HCT116 (cell line): Measurements from ENCODE around the gene FAM219A. TPM values are rescaled to one million over a fixed set of nuclear protein-coding genes. Genes with fewer than 3 reads are reported as not detected.

Source experiments
- ATAC-seq: fragments of 200-7000 bp; cut with Tn5 transposase; 2 replicates; pipeline ENCODE4 v1.9.1; 2020; ENCODE audit warnings: mild to moderate bottlenecking, moderate library complexity
- BruUV-seq: library from RNA; stranded (reverse); fragments of 400-500 nt; replicated peaks from 2 replicates; lab custom pipeline; 2021; lab: Mats Ljungman, UMichigan
- CTCF ChIA-PET: fragments of 300-600 bp; sonication (Branson Sonifier 250); formaldehyde crosslinking; loops from one replicate; lab custom pipeline; 2021; ENCODE audit warnings: antibody characterized with exemption; lab: Charles Lee
- POLR2A ChIA-PET: fragments of 300-600, 350-600 bp; sonication (Branson Sonifier 250); formaldehyde crosslinking; loops from one replicate; lab custom pipeline; 2021; ENCODE audit warnings: antibody characterized with exemption; lab: Charles Lee
- RAD21 ChIA-PET, 2 experiments: fragments of 300-600 bp; sonication (Branson Sonifier 250); formaldehyde crosslinking; loops; one replicate each; lab custom pipeline; 2023; ENCODE audit warnings: low total read pairs in 2 of 2; ENCODE audit not compliant: uncharacterized antibody in 2 of 2, unreplicated experiment in 2 of 2, low non-redundant PET in 1 of 2; lab: Charles Lee
- DNase-seq: peaks from one replicate; pipeline ENCODE4 v3.0.0-alpha.2; 2010; ENCODE audit warnings: low read depth, low spot score
- H2AFZ ChIP-seq: fragments of 200-600 bp; shearing (Covaris generic), sonication (generic); 2 replicates; pipeline ENCODE4 v1.6.1; 2017; ENCODE audit warnings: low read depth, mixed run types, mixed read lengths, antibody characterized with exemption, low read length; ENCODE audit not compliant: poor library complexity, severe bottlenecking
- H3K27ac ChIP-seq: 2 replicates; pipeline ENCODE4 v1.5.1; 2012; ENCODE audit warnings: low read depth, low read length
- H3K27me3 ChIP-seq: fragments of 200-600 bp; sonication (generic); 2 replicates; pipeline ENCODE4 v1.6.1; 2016; ENCODE audit warnings: mixed run types, low read length, mixed read lengths; ENCODE audit not compliant: insufficient read depth
- H3K36me3 ChIP-seq, 2 experiments: fragments of 200-500 bp in 1 of 2; fragments of 200-600 bp in 1 of 2; sonication (Bioruptor generic) in 1 of 2; sonication (generic) in 1 of 2; 2 replicates each; pipeline versions ENCODE4 v1.5.1 to v1.6.1; 2014 to 2016; ENCODE audit warnings: low read length in 2 of 2, inconsistent platforms in 1 of 2, mixed read lengths in 1 of 2, mixed run types in 1 of 2; ENCODE audit not compliant: insufficient read depth in 2 of 2, control insufficient read depth in 1 of 2
- H3K4me1 ChIP-seq, 2 experiments: fragments of 200-600 bp in 1 of 2; sonication (generic) in 1 of 2; 2 replicates each; pipeline versions ENCODE4 v1.5.1 to v1.6.1; 2012 to 2017; ENCODE audit warnings: low read length in 2 of 2, inconsistent platforms in 1 of 2, mild to moderate bottlenecking in 1 of 2, mixed read lengths in 1 of 2, mixed run types in 1 of 2, moderate library complexity in 1 of 2; ENCODE audit not compliant: insufficient read depth in 2 of 2, control insufficient read depth in 1 of 2
- H3K4me2 ChIP-seq: fragments of 200-600 bp; sonication (generic); 2 replicates; pipeline ENCODE4 v1.6.1; 2017; ENCODE audit warnings: mixed run types, low read length, mixed read lengths
- H3K4me3 ChIP-seq, 2 experiments: fragments of 200-600 bp in 1 of 2; sonication (generic) in 1 of 2; replicated peaks in 1 of 2; 2 replicates each; pipeline ENCODE4 v1.5.1; 2011 to 2016; ENCODE audit warnings: low read length in 2 of 2, control low read depth in 1 of 2, low read depth in 1 of 2, mild to moderate bottlenecking in 1 of 2, mixed read lengths in 1 of 2, mixed run types in 1 of 2
- H3K79me2 ChIP-seq: fragments of 200-600 bp; sonication (generic); 2 replicates; pipeline ENCODE4 v1.6.1; 2017; ENCODE audit warnings: mild to moderate bottlenecking, mixed run types, low read length, moderate library complexity, mixed read lengths; ENCODE audit not compliant: insufficient read depth
- H3K9ac ChIP-seq: fragments of 200-600 bp; sonication (generic); 2 replicates; pipeline ENCODE4 v1.6.1; 2016; ENCODE audit warnings: low read length, mixed read lengths
- H3K9me2 ChIP-seq: fragments of 200-600 bp; sonication (generic), shearing (Covaris generic); 2 replicates; pipeline ENCODE4 v1.6.1; 2017; ENCODE audit warnings: mixed run types, mild to moderate bottlenecking, moderate library complexity; ENCODE audit not compliant: insufficient read depth
- H3K9me3 ChIP-seq, 2 experiments: fragments of 200-500 bp in 1 of 2; fragments of 200-600 bp in 1 of 2; sonication (Bioruptor generic) in 1 of 2; sonication (generic) in 1 of 2; 2 replicates each; pipeline ENCODE4 v1.6.1; 2014 to 2017; ENCODE audit warnings: low read length in 2 of 2, mixed read lengths in 2 of 2, inconsistent platforms in 1 of 2, low read depth in 1 of 2, mild to moderate bottlenecking in 1 of 2, mixed run types in 1 of 2, moderate library complexity in 1 of 2; ENCODE audit not compliant: control insufficient read depth in 1 of 2, insufficient read depth in 1 of 2
- H4K20me1 ChIP-seq: fragments of 200-600 bp; sonication (generic), shearing (Covaris generic); 2 replicates; pipeline ENCODE4 v1.6.1; 2017; ENCODE audit warnings: mixed run types, mild to moderate bottlenecking, moderate library complexity; ENCODE audit not compliant: insufficient read depth
- ATF3 ChIP-seq: IDR thresholded peaks from 2 replicates; pipeline ENCODE4 v1.6.1; 2012
- CBX3 ChIP-seq: IDR thresholded peaks from 2 replicates; pipeline ENCODE4 v1.6.1; 2012; ENCODE audit warnings: low read depth
- CEBPB ChIP-seq: IDR thresholded peaks from 2 replicates; pipeline ENCODE4 v1.6.1; 2012; ENCODE audit warnings: low read depth
- CTCF ChIP-seq, 3 experiments: fragments of 200-600 bp in 1 of 3; sonication (generic) in 1 of 3; IDR thresholded peaks in 2 of 3; conservative IDR thresholded peaks in 1 of 3; 2 replicates each; pipeline ENCODE4 v1.5.1; 2012 to 2017; ENCODE audit warnings: low read depth in 2 of 3, low read length in 2 of 3, antibody characterized with exemption in 1 of 3, borderline replicate concordance in 1 of 3, control low read depth in 1 of 3, mild to moderate bottlenecking in 1 of 3, mixed read lengths in 1 of 3, mixed run types in 1 of 3, moderate library complexity in 1 of 3; ENCODE audit not compliant: insufficient read depth in 1 of 3
- EGR1 ChIP-seq: IDR thresholded peaks from 2 replicates; pipeline ENCODE4 v1.6.1; 2012; ENCODE audit warnings: low read depth
- ELF1 ChIP-seq: IDR thresholded peaks from 2 replicates; pipeline ENCODE4 v1.6.1; 2012; ENCODE audit warnings: low read depth, borderline replicate concordance
- EZH2 ChIP-seq: fragments of 200-600 bp; sonication (generic); IDR thresholded peaks from 2 replicates; pipeline ENCODE4 v1.6.1; 2017; ENCODE audit warnings: antibody characterized with exemption, mixed run types
- FOSL1 ChIP-seq: IDR thresholded peaks from 2 replicates; pipeline ENCODE4 v1.6.1; 2012; ENCODE audit warnings: low read depth
- JUND ChIP-seq: IDR thresholded peaks from 2 replicates; pipeline ENCODE4 v1.6.1; 2012
- MAX ChIP-seq: IDR thresholded peaks from 2 replicates; pipeline ENCODE4 v1.6.1; 2012
- POLR2A ChIP-seq: IDR thresholded peaks from 2 replicates; pipeline ENCODE4 v1.7.0; 2011; ENCODE audit warnings: borderline replicate concordance; ENCODE audit not compliant: insufficient read depth, insufficient read length; ENCODE audit errors: extremely low read depth
- POLR2AphosphoS5 ChIP-seq: IDR thresholded peaks from 2 replicates; pipeline ENCODE4 v1.6.1; 2011; ENCODE audit warnings: mild to moderate bottlenecking, low read depth, low read length, moderate library complexity
- RAD21 ChIP-seq: IDR thresholded peaks from 2 replicates; pipeline ENCODE4 v1.6.1; 2012; ENCODE audit warnings: low read depth, mild to moderate bottlenecking
- REST ChIP-seq: IDR thresholded peaks from 2 replicates; pipeline ENCODE4 v1.6.1; 2012; ENCODE audit warnings: low read depth
- SIN3A ChIP-seq: IDR thresholded peaks from 2 replicates; pipeline ENCODE4 v1.6.1; 2012; ENCODE audit warnings: low read depth
- SRF ChIP-seq: IDR thresholded peaks from 2 replicates; pipeline ENCODE4 v1.6.1; 2012; ENCODE audit warnings: low read depth
- TCF7L2 ChIP-seq: IDR thresholded peaks from 2 replicates; pipeline ENCODE4 v1.7.0; 2011; ENCODE audit warnings: borderline replicate concordance, inconsistent platforms; ENCODE audit not compliant: insufficient read depth, insufficient read length; ENCODE audit errors: extremely low read depth
- YY1 ChIP-seq: IDR thresholded peaks from 2 replicates; pipeline ENCODE4 v1.6.1; 2011; ENCODE audit warnings: low read length, low read depth, moderate library complexity, mild to moderate bottlenecking; ENCODE audit not compliant: insufficient replicate concordance; ENCODE audit errors: extremely low read depth
- ZFX ChIP-seq: fragments of 450-650 bp; IDR thresholded peaks from 2 replicates; pipeline ENCODE4 v1.6.1; 2017
- ZNF274 ChIP-seq: fragments of 200-500 bp; sonication (Bioruptor generic); IDR thresholded peaks from 2 replicates; pipeline ENCODE4 v1.6.1; 2014; ENCODE audit warnings: mild to moderate bottlenecking, low read depth, low read length, inconsistent platforms
- intact Hi-C: fragments of 100-400 bp; cut with micrococcal nuclease; formaldehyde crosslinking; loops from 2 replicates; pipeline ENCODE4 v1.10.0; 2022
- total RNA-seq: library from RNA; stranded (reverse); gene quantifications from one replicate; pipeline ENCODE4 v1.2.1, GENCODE V29; 2021; ENCODE audit not compliant: unreplicated experiment

Gene FAM219A
- total RNA-seq, 1 experiment from 2014 or later, result 13.4 TPM

- peak; percentile 58 for ATAC-seq
- no TSS peak for BruUV-seq
- TF ChIP-seq ELF1 (no peak), TCF7L2 (no peak), CTCF (IDR thresholded peaks at IDR 0.05 in 2 of 3, conservative IDR thresholded peaks at IDR 0.05 in 1 of 3; ENCODE audit: borderline replicate concordance in 1 of 3, insufficient read depth in 1 of 3, low read depth in 2 of 3, low read length in 2 of 3) (no peak), POLR2A (no peak), REST (no peak), SRF (no peak), FOSL1 (peak; percentile 55; the same call in 1 of the 2 replicates), MAX (no peak), JUND (peak; percentile 47), EGR1 (peak; percentile 79), CEBPB (peak; percentile 85; the same call in 1 of the 2 replicates), ATF3 (no peak), YY1 (no peak), RAD21 (no peak), POLR2AphosphoS5 (no peak), CBX3 (no peak), SIN3A (no peak), EZH2 (no peak), ZNF274 (no peak), ZFX (no peak)
Measured at GRCh38 chr9:34463098-34463900, 4.9 kb upstream of the FAM219A start.

More at GRCh38 chr9:34463098-34463900, 4.9 kb upstream of the FAM219A start:
- H3K4me3 ChIP-seq, result no peak overlapping the region
- no peak overlapping the region for H2AFZ ChIP-seq
- no peaks in the 10 kb centered on the region for H3K79me2 ChIP-seq
- H3K4me1 ChIP-seq, result peaks cover 11 to 30% of the 10 kb centered on the region in 2 experiments
- no peaks in the 10 kb centered on the region for H3K36me3 ChIP-seq
- no peaks in the 10 kb centered on the region for H3K9me2 ChIP-seq
- ChIA-PET CTCF (interaction anchor here (1.6 kb wide), 1 partner anchor 24 kb away, joined by 5 read pairs; no protein-coding TSS in a partner anchor), RAD21 (no interaction called here), POLR2A (no interaction called here)
- no peak overlapping the region for H3K27ac ChIP-seq
- no peaks in the 10 kb centered on the region for H3K27me3 ChIP-seq
- H3K9me3 ChIP-seq, result no peaks in the 10 kb centered on the region
- intact Hi-C loops, result no loop called here
- no peak overlapping the region for H3K9ac ChIP-seq
- DNase-seq, result peak; percentile 37
- peak overlapping the region; percentile 45 for H3K4me2 ChIP-seq
- H4K20me1 ChIP-seq, result no peaks in the 10 kb centered on the region
